MM.1S (cell line): ENCODE data around the gene LRRC8C.

Source experiments
- DNase-seq: peaks from one replicate; pipeline ENCODE4 v3.0.0-alpha.2; 2015
- H2AFZ ChIP-seq: fragments of 300-600 bp; sonication (generic); 2 replicates; pipeline ENCODE4 v1.6.0; 2016; ENCODE audit warnings: antibody characterized with exemption, low read length
- H3F3A ChIP-seq: fragments of 300-600 bp; sonication (generic); 2 replicates; pipeline ENCODE4 v1.6.1; 2016; ENCODE audit warnings: mild to moderate bottlenecking, antibody characterized with exemption, low read length, moderate library complexity, mixed read lengths; ENCODE audit not compliant: insufficient read depth
- H3K27ac ChIP-seq: fragments of 300-600 bp; sonication (generic); 2 replicates; pipeline ENCODE4 v1.5.1; 2016; ENCODE audit warnings: mild to moderate bottlenecking, low read length
- H3K27me3 ChIP-seq: fragments of 300-600 bp; sonication (generic); replicated peaks from 2 replicates; pipeline ENCODE4 v1.6.0; 2016; ENCODE audit warnings: low read length; ENCODE audit not compliant: insufficient read depth
- H3K36me3 ChIP-seq: fragments of 300-600 bp; sonication (generic); replicated peaks from 2 replicates; pipeline ENCODE4 v1.6.1; 2016; ENCODE audit warnings: mild to moderate bottlenecking, low read length, mixed read lengths; ENCODE audit not compliant: insufficient read depth
- H3K4me1 ChIP-seq: fragments of 300-600 bp; sonication (generic); 2 replicates; pipeline ENCODE4 v1.6.1; 2016; ENCODE audit warnings: low read length, mixed read lengths
- H3K4me2 ChIP-seq: fragments of 300-600 bp; sonication (generic); 2 replicates; pipeline ENCODE4 v1.6.0; 2016; ENCODE audit warnings: low read depth, low read length
- H3K4me3 ChIP-seq: fragments of 300-600 bp; sonication (generic); 2 replicates; pipeline ENCODE4 v1.5.1; 2016; ENCODE audit warnings: low read length, mixed read lengths
- H3K79me2 ChIP-seq: fragments of 300-600 bp; sonication (generic); 2 replicates; pipeline ENCODE4 v1.6.1; 2016; ENCODE audit warnings: mixed run types, low read length, mixed read lengths
- H3K9ac ChIP-seq: fragments of 300-600 bp; sonication (generic); 2 replicates; pipeline ENCODE4 v1.6.1; 2016; ENCODE audit warnings: low read length, mixed read lengths
- H3K9me2 ChIP-seq: fragments of 300-600 bp; sonication (generic); replicated peaks from 2 replicates; pipeline ENCODE4 v1.6.1; 2016; ENCODE audit warnings: mild to moderate bottlenecking, low read length, mixed read lengths; ENCODE audit not compliant: insufficient read depth
- H3K9me3 ChIP-seq: fragments of 300-600 bp; sonication (generic); replicated peaks from 2 replicates; pipeline ENCODE4 v1.6.1; 2016; ENCODE audit warnings: mild to moderate bottlenecking, low read length, mixed read lengths; ENCODE audit not compliant: insufficient read depth
- H4K20me1 ChIP-seq: fragments of 300-600 bp; sonication (generic); 2 replicates; pipeline ENCODE4 v1.6.1; 2016; ENCODE audit warnings: mild to moderate bottlenecking, low read length, moderate library complexity, mixed read lengths; ENCODE audit not compliant: insufficient read depth
- EZH2 ChIP-seq: fragments of 300-600 bp; sonication (generic); optimal IDR thresholded peaks from 2 replicates; pipeline ENCODE3; 2017; ENCODE audit warnings: low read depth, mild to moderate bottlenecking, antibody characterized with exemption, low read length, mixed read lengths
- EZH2phosphoT487 ChIP-seq: fragments of 300-600 bp; sonication (generic); IDR thresholded peaks from 2 replicates; pipeline ENCODE4 v1.6.1; 2018; ENCODE audit warnings: antibody characterized with exemption, low read length
- TF ChIP-seq, protein P1 (sequence below): fragments of 300-600 bp; sonication (generic); IDR thresholded peaks from 2 replicates; pipeline ENCODE4 v1.5.1; 2016; ENCODE audit warnings: antibody characterized with exemption, low read length, mixed read lengths

LRRC8C gene

DNA sequence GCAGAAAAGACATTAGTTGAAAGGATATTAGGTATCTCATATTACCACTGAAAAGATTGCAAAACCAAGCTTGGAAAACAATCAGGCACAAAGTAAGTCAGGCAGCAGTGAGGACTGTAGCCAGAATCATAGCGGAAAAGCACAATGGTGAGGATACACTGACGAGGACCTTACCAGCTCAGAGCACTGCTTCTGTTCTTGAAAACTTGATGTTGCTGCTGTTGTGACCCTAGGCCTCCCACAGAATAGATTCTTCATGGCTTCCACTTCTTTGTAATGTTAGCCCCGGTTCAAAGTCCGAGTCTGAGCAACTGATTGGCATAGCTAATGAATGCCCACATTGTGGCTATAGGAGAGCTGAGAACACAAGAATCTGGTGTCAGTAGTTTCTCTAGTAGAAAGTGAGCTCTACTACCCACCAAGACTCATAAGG, 45.2 kb upstream of the LRRC8C start:
- H4K20me1 ChIP-seq, result no peaks in the 10 kb centered on the region
- H3K9me2 ChIP-seq, result no peaks in the 10 kb centered on the region
- no peaks in the 10 kb centered on the region for H3K36me3 ChIP-seq
- no peaks in the 10 kb centered on the region for H3F3A ChIP-seq
- H3K9ac ChIP-seq, result no peak overlapping the region
- TF ChIP-seq EZH2 (no peak), EZH2phosphoT487 (no peak)
- TF ChIP-seq, protein P1, sequence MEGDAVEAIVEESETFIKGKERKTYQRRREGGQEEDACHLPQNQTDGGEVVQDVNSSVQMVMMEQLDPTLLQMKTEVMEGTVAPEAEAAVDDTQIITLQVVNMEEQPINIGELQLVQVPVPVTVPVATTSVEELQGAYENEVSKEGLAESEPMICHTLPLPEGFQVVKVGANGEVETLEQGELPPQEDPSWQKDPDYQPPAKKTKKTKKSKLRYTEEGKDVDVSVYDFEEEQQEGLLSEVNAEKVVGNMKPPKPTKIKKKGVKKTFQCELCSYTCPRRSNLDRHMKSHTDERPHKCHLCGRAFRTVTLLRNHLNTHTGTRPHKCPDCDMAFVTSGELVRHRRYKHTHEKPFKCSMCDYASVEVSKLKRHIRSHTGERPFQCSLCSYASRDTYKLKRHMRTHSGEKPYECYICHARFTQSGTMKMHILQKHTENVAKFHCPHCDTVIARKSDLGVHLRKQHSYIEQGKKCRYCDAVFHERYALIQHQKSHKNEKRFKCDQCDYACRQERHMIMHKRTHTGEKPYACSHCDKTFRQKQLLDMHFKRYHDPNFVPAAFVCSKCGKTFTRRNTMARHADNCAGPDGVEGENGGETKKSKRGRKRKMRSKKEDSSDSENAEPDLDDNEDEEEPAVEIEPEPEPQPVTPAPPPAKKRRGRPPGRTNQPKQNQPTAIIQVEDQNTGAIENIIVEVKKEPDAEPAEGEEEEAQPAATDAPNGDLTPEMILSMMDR, result no peak
- no peaks in the 10 kb centered on the region for H3K27me3 ChIP-seq
- no peak overlapping the region for H3K27ac ChIP-seq
- no peaks in the 10 kb centered on the region for H3K4me1 ChIP-seq
- H3K79me2 ChIP-seq, result no peaks in the 10 kb centered on the region
- no peak overlapping the region for H2AFZ ChIP-seq
- H3K4me2 ChIP-seq, result no peak overlapping the region
- H3K9me3 ChIP-seq, result no peaks in the 10 kb centered on the region
- H3K4me3 ChIP-seq, result no peak overlapping the region
- DNase-seq, result no peak

DNA sequence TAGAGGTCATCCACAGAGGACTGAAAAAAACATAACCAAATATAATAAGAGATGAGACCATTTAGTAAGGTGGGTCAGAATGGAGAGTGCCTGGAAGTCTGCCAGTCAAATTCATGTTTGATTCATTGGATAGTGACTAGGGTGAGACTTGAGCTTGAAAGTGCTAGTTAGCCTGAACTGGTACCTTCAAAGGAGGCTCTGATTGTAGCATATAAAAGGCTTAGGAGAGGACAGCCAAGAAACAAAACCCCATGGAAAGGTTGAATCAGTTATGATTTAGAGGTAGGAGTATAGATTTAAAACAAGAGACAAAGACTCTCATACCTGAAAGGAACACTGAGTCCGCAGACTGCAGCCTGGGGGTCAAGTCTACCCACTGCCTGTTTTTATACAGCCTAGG, 44.4 kb upstream of the LRRC8C start:
- DNase-seq, result no peak
- Histone ChIP-seq H2AFZ (no peak overlapping the region), H3K9ac (no peak overlapping the region), H4K20me1 (no peaks in the 10 kb centered on the region), H3K4me2 (no peak overlapping the region), H3K27me3 (no peaks in the 10 kb centered on the region), H3K9me2 (no peaks in the 10 kb centered on the region), H3F3A (no peaks in the 10 kb centered on the region), H3K4me1 (no peaks in the 10 kb centered on the region), H3K9me3 (no peaks in the 10 kb centered on the region), H3K4me3 (no peak overlapping the region), H3K36me3 (no peaks in the 10 kb centered on the region), H3K27ac (no peak overlapping the region), H3K79me2 (no peaks in the 10 kb centered on the region)
- TF ChIP-seq, protein P1, result no peak
- TF ChIP-seq EZH2 (no peak), EZH2phosphoT487 (no peak)

DNA sequence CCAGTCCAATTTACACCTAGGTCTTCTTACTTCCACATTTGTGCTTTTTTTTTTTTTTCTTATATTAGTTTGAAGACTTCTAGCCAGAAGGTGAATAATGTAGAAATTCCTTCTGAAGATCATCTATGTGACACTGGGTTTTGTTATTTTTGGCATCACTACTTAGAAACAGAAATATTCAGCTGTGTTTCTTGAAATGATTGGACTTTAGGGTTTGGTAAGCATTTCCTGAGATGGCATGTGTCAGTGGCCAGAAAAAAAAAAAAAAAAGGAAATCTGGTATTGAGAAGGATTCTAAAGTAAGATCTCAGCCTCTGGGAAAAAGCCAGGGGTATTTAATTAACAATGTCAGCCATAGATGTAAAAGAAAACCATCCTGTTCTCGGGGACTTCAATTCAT, 43.4 kb upstream of the LRRC8C start:
- Histone ChIP-seq H2AFZ (no peak overlapping the region), H3K9ac (no peak overlapping the region), H3K36me3 (no peaks in the 10 kb centered on the region), H3K4me3 (no peak overlapping the region), H4K20me1 (no peaks in the 10 kb centered on the region), H3F3A (no peaks in the 10 kb centered on the region), H3K4me1 (no peaks in the 10 kb centered on the region), H3K27me3 (no peaks in the 10 kb centered on the region), H3K27ac (no peak overlapping the region), H3K9me3 (no peaks in the 10 kb centered on the region), H3K4me2 (no peak overlapping the region), H3K9me2 (no peaks in the 10 kb centered on the region), H3K79me2 (no peaks in the 10 kb centered on the region)
- no peak for DNase-seq
- no peak for TF ChIP-seq EZH2phosphoT487
- TF ChIP-seq, protein P1, result no peak
- TF ChIP-seq EZH2, result no peak
